ENCODE results near the gene SLC44A2.
A peak's percentile ranks its signal among the peaks of the same experiment; 100 is the strongest.
"Not testable (repeated sequence)": the region's sequence is repeated elsewhere in the genome, so short reads cannot be mapped to it uniquely, and the experiment has no call there.

Gene SLC44A2

DNA sequence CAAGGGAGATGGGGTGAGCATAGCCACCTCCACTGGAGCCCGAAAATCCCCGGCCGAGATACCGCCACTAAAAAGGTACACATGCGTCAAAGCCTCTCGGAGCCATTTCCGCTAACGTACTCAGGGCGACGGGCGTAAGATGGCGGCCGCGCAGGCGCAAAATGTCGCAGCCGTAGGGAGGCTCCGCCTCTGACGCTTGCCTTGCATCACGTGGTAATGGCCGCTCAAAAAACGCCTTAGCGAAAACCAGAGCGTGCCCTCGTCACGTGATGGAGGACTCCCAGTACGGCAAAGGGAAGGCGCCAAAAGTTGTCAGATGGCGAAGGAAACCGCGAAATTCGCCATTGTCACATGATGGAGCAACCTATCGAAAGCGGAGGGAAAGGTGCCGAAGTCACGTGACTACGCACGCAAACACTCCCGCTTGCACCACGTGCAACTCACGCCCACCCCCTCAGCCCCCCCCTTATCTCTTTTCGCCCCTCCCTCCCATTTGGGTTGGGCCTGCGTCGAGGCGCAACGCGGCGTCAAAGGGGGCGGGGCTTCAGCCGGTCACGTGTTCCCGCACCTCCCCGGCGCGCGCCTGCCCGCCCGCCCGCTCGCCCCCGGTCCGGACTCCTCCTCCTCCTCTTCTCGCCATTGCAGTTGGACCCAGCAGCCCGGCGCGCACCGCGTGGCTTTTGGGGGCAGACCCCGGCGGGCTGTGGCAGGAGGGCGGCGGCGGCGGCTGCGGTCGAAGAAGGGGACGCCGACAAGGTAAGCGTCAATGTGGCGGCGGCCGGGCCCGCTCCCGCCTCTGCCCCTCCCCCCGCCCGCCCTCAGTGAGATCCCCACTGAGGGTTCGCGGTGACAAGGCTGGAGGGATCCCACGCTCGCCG lies 28.6 kb downstream of the SLC44A2 start, which contains the start of gene ILF3:
TSS of gene ILF3 (plus strand) at position 615 of the 878 bp plus-strand sequence. CDS start 16,260 bp downstream, outside the sequence.
- peak; percentile 100 for DNase-seq

DNA sequence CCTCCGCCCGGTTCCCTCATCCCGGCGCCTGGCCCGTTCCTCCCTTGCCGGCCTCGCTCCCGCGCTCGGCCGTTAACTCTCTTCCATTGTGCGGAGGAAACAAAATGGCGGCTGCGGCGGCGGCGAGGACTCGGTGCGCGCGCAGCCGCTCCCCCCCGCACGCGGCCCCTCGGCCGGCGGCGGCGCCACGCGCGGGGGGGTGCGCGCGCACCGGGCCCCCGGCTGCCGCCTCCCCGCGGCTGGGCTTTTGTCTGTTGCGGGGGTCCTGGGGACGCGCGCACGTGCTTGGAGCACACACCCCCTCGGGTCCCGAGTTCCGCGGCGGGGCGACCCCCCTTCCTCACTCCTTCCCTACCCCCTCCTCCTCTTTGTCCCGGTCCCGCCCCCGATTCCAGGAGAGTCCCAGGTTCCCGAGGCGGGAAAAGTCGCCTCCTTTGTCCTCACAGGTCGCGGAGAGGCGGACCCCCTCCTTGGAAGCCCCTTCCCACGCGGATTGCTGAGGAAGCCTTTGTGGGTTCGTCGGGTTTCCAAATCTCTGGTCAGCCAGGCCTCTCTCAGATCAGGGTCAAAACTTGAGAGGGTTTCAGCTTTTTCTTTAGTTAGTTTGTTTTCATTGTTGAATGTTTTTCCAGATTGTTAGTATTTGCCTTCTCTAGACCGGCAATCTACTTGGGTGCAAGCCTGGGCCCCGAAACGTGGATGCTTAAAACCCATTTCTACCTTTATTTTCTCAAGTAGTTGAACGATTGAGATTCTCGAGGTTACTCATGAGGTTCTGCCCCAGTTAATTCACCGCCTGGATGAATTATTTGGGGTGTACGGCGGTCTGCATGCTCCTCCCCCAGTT lies 29.5 kb downstream of the SLC44A2 start:
- peak; percentile 73 for DNase-seq

DNA sequence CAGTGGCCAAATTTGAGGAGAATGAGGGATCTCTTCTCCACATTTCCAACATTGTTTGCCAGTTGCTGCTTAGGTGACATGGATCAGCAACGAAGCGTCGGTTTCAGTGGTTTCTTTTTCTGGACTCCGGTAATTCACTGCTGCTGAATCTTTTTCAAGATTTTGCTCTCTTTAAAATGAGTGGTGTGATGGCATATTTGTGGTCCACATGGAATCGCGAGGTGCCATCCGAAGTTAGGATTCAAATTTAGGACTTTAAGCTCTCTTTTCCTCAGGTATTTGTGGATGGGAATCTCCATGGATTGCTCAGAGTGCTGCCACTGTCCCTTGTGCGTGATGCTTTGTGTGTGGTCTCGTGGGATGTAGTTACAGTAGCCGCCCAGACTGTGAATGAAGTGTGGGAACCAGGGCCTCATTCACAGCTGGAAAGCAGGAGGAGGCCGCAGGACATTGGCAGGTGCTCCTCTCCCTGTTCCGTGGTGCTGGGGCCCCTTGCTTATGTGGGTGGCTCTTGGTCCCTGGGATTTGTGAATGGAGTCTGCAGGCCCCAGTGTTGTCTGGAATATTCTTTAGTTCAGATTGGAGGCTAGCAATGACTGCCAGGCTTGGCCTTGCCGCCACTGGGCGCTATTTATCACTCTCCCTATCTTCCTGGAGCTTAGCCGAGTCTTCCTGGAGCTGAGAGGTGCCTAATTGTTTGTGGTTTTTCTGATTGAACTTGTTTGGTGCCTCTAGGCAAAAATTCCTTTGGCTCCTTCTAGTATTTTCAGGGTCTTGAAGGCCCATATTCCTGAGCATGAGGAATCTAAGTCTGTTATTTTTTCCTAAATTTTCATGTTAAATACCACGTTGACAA lies 30.3 kb downstream of the SLC44A2 start:
- DNase-seq = peak; percentile 57

DNA sequence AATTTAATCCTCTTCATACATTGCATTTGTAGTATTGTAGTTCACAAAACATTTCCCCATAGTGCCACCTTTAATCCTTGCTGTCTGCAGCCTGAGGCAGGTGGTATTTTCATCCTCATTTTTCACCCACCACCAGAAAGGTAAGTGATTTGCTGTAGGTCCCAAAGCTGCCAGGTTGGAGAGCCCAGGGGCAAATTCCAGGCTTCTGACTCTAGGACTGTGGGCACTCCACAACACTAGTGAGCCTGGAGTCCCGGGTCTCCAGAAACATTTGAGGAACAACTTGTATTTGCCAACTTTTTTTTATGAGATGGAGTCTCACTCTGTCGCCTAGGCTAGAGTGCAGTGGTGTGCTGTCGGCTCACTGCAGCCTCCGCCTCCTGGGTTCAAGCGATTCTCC lies 35.0 kb downstream of the SLC44A2 start:
- no peak for DNase-seq

DNA sequence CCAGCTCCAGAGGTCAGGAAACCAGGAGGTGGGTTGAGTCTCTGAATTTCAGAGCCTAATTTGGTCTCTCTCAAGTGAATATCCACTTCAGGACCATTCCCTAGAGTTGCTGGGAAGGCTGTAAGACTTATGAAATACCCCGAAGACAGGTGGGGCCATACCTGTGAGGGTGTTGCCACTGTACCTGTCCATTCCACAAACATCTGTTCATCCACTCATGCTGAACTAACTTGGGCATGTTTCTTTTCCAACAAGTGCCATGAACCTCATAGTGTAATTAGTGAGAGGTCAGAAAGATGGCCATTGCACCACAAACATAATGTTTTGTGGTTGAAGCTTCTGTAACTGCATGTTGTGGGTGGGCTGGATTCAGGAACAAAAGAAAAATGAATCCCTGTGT lies 36.6 kb downstream of the SLC44A2 start:
- no peak for DNase-seq

DNA sequence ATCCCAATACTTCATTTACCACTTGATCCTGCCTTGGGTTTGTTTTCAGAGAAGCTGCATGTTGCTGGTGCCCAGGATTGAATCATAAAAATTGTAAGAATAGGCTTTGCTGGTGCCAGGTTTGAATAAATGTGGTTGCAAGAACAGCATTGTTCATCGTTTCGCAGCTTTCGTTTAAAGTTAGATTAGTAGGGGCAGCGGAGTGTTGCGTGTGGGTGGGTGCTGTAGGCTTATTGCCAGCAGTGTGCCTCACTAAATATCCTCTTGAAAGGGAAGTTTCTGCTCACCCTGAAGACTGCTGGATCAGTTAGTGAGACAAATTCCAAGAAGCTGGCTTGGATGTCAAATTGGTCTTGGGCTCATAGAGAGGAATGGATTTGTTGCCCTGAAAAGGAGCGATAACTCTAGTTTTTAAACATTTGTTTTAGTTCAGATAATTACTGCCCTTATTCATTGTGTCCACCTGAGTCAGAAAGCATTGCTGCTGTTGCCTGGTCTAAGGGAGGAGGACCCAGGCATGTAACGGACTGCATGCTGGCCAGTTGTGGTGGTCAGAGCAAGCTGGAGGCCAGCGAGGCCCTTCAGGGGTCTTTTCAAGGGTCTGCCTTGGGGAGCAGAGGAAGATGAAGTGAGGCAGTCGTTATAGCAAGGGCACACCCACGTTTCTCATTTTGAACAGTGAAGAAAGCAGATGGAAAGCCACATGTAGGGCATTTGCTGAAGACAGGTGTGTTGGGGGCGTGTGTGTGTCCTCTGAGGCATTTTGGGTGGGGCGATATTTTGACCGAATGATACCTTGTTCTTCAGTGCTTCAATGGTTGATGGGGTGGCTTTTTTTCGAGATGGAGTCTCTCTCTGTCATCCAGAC lies 37.3 kb downstream of the SLC44A2 start:
- no peak for DNase-seq

DNA sequence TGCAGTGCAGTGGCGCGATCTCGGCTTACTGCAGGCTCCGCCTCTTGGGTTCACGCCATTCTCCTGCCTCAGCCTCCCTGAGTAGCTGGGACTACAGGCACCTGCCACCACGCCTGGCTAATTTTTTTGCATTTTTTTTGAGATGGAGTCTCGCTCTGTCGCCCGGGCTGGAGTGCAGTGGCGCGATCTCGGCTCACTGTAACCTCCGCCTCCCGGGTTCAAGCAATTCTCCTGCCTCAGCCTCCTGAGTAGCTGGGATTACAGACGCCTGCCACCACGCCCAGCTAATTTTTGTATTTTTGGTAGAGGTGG lies 37.9 kb downstream of the SLC44A2 start:
- not testable (repeated sequence) for DNase-seq

DNA sequence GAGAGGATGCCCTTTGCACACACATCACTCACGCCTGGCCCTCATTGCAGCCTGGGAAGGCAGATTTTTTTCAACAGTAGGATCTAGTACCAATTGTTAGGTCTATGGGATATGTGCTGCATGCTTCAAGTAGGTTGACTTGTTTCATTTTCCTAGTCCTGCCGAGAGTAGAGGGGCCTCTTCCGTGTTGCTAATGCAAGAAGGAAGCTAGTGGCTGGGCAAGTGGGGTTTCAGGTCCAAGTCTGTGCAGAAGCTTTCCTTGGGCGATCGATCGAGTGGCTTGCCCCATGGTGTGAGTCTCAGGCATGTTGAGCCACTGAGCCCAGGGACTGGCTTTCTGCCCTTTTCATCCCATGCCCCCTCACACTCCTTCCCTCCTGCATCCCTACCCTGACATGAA lies 42.5 kb downstream of the SLC44A2 start:
- DNase-seq = no peak

DNA sequence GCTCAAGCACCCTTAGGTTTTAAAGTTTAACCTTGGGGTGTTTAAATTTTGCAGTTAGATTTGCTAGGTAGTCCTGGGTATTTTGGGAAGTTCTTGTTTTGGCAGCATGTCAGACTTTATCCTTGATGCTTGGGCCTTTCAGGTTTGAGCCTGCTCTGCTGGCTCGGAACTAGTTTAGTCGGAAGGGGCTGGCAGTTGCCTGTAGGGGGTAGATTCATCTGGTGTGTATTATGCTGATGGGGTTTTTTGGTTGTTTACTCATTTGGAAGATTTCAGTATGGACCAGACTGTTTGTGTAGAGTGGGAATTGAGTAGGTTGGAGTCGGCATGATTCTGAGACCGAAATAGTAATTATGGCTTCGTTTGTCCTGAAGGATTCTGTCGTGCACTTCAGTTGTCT lies 43.9 kb downstream of the SLC44A2 start:
- DNase-seq = no peak

DNA sequence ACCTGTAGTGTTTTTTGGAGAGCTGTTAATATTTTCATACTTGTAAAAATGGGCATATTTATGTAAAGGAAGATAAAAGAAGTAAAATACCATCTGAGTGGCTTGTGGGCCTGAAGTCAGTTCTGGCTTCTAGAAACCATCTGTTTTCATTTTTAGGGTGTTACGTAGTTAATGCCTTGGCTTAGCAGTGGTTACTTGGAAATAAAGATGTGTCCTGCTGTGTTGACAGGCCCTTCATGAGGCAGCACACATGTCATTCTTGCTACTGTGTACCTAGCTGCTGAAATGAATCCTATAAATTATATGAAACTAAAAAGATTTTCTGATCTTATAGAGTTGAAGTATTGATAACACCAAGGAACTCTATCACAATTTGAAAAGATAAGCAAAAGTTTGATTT lies 44.8 kb downstream of the SLC44A2 start:
- no peak for DNase-seq

DNA sequence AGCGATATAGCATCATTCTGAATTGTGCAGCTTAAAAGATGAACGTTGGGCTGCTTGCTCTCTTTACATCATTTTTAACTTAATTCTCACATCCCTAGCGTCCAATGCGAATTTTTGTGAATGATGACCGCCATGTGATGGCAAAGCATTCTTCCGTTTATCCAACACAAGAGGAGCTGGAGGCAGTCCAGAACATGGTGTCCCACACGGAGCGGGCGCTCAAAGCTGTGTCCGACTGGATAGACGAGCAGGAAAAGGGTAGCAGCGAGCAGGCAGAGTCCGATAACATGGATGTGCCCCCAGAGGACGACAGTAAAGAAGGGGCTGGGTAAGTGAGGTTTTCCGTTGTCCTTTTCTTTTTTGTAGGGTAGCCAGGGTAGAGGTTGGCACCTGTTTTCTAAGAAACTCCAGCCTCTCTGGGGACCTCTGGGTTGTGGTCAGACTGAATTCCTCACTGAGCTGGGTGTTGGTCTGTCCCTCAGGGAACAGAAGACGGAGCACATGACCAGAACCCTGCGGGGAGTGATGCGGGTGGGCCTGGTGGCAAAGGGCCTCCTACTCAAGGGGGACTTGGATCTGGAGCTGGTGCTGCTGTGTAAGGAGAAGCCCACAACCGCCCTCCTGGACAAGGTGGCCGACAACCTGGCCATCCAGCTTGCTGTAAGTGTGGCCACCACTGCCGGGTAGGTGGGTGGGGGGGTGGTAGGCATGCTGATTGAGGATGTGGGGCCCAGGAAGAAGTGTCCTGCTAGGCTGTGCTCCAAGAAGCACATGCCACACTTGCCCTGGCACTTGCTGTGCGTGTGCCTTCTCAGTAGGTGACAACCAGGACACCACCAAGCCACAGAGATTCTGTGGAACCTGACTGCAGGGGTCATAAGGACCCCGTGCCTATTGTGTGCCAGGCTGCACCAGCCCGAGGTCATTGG lies 45.8 kb downstream of the SLC44A2 start:
- DNase-seq = no peak

DNA sequence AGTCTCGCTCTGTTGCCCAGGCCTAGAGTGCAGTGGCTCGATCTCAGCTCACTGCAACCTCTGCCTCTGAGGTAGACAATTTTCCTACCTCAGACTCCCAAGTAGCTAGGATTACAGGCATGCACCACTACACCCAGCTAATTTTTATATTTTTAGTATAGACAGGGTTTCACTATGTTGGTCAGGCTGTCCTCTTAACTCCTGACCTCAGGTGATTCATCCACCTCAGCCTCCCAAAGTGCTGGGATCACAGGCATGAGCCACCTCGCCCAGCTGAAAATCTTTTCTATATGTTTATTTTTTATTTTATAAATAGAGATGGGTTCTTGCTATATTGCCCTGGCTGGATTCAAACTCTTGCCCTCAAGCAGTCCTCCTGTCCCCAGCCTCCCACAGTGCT lies 46.6 kb downstream of the SLC44A2 start:
- DNase-seq = not testable (repeated sequence)

DNA sequence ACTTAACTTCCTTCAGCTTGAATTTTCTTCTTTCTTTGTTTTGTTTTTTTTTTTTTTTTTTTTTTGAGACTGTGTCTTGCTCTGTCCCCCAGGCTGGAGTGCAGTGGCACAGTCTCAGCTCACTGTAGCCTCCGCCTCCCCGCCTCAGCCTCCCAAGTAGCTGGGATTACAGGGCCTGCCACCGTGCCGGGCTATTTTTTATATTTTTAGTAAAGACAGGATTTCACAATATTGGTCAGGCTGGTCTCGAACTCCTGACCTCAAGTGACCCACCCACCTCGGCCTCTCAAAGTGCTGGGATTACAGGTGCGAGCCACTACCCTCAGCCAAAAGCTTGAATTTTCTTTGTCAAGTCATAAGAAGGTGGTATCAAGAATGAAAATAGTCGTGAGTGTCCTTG lies 49.9 kb downstream of the SLC44A2 start:
- not testable (repeated sequence) for DNase-seq

DNA sequence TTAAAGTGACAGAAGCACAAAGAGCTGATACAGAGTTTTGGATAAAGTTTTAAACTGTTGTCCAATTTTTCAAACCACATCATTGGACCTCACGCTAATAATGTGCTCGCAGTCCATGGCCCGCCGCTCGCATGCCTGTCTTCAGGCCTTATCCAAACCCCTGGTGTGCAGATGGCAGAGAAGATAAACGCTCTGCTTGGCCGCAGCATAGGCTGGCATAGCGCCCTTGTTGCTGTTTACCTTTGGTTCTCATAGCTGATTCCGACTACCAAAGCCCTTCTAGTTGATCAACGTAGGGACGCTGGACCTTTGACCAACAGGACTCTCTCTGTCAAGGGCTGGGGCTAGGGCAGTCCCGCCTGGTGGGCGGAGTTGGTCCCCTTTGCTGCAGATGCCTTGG lies 52.4 kb downstream of the SLC44A2 start:
- DNase-seq = no peak

DNA sequence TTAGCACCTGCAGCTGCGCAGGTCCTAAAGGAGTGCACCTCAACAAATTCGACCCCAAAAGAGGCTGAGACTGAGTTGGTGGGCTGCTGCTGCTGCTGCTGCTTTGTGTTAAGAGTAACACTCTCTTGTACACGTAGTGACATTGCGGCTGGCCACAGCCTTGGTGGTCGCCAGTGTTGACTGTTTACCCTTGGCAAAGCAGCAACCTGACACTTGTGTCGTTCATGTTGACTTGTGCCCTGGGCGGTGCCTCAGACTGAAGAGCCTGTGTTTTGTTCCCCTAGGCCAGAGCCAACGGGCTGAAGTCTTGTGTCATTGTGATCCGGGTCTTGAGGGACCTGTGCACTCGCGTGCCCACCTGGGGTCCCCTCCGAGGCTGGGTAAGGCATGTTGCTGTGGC lies 53.5 kb downstream of the SLC44A2 start:
- DNase-seq = no peak

DNA sequence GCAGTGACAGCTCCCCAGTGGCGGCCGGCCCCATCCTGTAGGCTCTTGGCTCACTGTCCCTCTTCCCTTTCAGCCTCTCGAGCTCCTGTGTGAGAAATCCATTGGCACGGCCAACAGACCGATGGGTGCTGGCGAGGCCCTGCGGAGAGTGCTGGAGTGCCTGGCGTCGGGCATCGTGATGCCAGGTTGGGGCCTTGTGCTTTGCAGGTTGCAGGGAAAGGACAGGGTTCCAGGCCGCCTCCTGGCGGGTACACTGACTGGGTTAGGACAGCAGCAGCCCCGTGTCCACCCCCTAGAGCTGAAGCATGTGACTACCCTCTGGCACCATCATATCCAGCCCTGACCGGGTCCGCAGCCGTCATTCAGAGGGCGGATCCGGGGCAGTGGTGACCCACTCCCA lies 54.4 kb downstream of the SLC44A2 start:
- no peak for DNase-seq

DNA sequence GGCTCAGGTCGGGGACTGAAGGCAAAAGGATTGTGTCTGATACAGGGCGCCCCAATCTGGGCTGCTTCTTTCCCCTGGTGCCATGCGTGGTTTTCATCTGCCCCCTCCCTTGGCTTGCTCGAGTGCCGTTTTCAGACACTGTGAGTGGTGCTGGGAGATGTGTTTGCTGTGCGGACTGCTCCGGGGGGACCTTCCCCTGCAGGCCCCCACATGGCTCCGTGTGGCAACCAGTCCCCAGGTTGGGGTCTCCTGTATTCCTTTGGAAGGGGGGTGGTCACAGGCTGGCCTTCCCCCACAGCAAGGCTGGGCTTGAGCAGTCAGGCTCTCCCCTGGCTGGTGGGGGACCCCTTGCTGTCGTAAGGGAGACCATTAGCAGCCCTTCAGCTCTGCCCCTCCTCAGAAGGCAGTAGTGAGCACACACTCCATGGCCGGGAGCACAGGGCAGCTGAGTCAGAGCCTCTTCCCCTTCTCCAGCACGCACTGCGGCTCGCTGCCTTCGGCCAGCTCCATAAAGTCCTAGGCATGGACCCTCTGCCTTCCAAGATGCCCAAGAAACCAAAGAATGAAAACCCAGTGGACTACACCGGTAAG lies 55.3 kb downstream of the SLC44A2 start:
- DNase-seq = no peak

DNA sequence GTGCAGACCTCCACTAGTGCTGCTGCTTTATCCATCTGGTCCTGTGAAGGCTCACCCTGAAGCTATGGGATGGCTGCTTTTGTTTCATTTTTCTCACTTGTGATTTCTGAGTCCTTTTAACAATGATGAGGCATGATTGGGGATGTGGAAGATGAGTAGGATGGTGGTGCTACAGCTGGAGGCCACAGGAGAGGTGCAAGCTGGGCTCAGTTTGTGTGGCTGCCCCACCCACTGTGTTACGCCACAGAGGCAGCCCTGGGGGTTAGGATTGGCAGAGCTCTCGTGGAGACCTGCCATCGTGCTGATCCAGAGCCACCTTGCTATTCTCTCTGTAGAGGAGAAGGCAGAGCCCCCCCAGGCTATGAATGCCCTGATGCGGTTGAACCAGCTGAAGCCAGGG lies 56.3 kb downstream of the SLC44A2 start:
- DNase-seq = no peak

DNA sequence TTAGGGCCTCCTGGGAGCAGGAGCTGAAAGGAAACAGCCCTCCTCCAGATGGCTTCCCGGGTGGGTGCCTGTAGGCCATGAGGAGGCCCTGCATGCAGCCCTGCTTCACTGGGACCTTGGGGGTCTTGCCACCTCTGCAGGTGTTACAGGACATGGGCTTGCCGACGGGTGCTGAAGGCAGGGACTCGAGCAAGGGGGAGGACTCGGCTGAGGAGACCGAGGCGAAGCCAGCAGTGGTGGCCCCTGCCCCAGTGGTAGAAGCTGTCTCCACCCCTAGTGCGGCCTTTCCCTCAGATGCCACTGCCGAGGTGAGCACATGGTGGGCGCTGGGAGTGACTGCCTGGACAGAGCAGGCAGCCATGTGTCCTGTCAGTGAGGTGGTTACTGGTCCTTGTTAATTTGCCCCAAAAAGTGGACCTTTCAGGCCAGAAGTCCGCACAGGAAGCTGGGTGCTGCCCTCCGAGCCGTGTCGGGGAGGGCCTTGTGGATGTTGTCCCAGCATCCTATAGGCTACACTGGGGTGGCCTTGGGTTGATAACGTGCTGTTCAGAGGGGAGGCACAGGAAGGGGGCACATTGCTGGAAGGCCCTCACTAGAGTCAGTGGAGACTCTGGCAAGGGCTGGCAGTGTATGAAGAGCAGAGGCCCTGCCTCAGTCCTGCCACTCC lies 57.2 kb downstream of the SLC44A2 start:
- no peak for DNase-seq

DNA sequence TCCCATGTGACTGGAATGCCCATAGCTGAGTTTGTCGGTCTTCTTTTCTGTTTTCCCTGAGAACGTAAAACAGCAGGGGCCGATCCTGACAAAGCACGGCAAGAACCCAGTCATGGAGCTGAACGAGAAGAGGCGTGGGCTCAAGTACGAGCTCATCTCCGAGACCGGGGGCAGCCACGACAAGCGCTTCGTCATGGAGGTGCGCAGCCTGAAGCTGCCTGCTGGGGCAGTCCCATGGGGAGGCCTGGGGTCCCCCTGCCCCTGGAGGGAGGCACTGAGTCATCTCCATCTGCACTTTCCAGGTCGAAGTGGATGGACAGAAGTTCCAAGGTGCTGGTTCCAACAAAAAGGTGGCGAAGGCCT lies 57.7 kb downstream of the SLC44A2 start:
- DNase-seq = no peak
